ENCODE results near the gene AP2A2.
A peak's percentile ranks its signal among the peaks of the same experiment; 100 is the strongest.

Gene AP2A2

DNA sequence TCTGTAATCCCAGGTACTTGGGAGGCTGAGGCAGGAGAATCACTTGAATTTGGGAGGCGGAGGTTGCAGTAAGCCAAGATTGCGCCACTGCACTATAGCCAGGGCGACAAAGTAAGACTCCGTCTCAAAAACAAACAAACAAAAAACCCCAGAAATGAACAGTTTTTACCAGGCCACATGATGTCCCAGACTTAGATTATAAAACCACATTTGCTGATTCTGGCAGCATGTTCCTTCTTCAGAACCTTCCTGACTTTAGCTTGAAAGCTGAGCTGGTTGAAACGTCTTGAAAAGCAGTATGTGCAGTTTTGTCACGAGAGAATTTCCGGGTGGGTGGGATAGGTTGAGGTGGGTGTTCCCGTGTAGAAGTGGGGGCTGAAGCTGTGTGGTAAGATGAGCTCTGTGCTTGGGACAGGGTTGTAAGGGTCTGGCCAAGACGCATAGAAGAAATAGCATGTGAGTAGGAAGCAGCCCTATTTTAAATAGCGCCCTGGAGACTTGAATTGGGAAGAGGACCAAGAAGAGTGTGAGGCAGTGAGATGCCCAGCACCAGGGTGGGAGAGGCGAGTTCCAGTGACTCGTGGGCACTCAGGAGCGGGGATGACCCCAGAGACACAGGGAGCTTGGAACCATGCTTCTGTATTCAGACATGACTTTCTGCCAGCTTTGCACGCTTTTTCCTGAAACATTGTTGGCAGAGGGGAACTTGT lies 7.6 kb downstream of the AP2A2 start:
- TF ChIP-seq, protein P1, sequence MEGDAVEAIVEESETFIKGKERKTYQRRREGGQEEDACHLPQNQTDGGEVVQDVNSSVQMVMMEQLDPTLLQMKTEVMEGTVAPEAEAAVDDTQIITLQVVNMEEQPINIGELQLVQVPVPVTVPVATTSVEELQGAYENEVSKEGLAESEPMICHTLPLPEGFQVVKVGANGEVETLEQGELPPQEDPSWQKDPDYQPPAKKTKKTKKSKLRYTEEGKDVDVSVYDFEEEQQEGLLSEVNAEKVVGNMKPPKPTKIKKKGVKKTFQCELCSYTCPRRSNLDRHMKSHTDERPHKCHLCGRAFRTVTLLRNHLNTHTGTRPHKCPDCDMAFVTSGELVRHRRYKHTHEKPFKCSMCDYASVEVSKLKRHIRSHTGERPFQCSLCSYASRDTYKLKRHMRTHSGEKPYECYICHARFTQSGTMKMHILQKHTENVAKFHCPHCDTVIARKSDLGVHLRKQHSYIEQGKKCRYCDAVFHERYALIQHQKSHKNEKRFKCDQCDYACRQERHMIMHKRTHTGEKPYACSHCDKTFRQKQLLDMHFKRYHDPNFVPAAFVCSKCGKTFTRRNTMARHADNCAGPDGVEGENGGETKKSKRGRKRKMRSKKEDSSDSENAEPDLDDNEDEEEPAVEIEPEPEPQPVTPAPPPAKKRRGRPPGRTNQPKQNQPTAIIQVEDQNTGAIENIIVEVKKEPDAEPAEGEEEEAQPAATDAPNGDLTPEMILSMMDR (IDR thresholded peaks at IDR 0.05; ENCODE audit: low read depth, low read length, missing control alignments): no peak
- no peaks in the 10 kb centered on the region for H3K27me3 ChIP-seq (replicated peaks)
- in situ Hi-C loops (cut with HindIII; ENCODE audit: low pct_ligation_motif_present, low sequenced_read_pairs): no loop called here
- DNase-seq: peak; percentile 38
- no peaks in the 10 kb centered on the region for H3K36me3 ChIP-seq (replicated peaks)
- no peak overlapping the region for H3K4me3 ChIP-seq (ENCODE audit: low read depth, low read length)
- H3K27ac ChIP-seq: no peak overlapping the region

DNA sequence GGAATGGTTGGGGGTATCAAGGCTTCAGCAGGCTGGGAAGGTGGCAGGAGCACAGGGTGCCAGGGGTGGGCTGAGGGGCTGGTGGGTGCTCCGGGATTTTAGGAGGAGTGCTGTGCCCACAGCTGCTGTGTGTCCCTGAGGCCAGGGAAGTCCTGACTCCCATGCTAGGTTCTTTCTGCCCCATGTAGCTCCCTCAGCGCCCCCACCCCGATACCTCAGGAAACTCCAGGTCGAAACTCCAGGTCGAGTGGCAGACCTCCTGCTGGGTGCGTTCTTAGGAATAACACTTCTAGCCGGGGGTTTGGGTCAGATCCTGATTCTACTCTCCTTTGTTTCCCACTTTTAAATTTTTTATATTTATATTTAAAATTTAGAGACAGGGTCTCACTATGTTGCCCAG lies 8.3 kb downstream of the AP2A2 start:
- Histone ChIP-seq H3K4me3 (ENCODE audit: low read depth, low read length) (no peak overlapping the region), H3K36me3 (replicated peaks) (no peaks in the 10 kb centered on the region), H3K27me3 (replicated peaks) (no peaks in the 10 kb centered on the region), H3K27ac (no peak overlapping the region)
- TF ChIP-seq, protein P1 (IDR thresholded peaks at IDR 0.05; ENCODE audit: low read depth, low read length, missing control alignments): no peak
- no peak for DNase-seq
- in situ Hi-C loops (cut with HindIII; ENCODE audit: low pct_ligation_motif_present, low sequenced_read_pairs): no loop called here

DNA sequence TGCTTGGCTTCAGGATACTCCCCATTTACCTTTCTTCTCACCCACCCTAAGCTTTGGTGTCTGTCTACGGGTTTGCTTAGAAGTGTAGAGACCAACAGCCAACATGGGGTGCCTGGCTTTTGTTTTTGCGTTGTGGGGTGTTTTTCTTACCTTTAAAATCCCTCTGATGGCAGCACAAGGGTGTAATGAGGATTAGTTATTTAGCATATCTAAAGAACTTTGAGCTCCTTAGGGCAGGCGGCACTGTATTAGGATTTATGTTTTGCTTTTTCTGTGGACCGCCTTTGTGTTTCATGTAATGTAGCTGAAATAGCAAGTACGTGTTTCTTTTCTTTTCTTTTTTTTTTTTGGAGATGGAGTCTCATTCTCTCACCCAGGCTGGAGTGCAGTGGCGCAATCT lies 8.9 kb downstream of the AP2A2 start:
- in situ Hi-C loops (cut with HindIII; ENCODE audit: low pct_ligation_motif_present, low sequenced_read_pairs): no loop called here
- H3K27ac ChIP-seq: no peak overlapping the region
- H3K36me3 ChIP-seq (replicated peaks): no peaks in the 10 kb centered on the region
- DNase-seq: no peak
- TF ChIP-seq, protein P1 (IDR thresholded peaks at IDR 0.05; ENCODE audit: low read depth, low read length, missing control alignments): no peak
- H3K27me3 ChIP-seq (replicated peaks): no peaks in the 10 kb centered on the region
- H3K4me3 ChIP-seq (ENCODE audit: low read depth, low read length): no peak overlapping the region

DNA sequence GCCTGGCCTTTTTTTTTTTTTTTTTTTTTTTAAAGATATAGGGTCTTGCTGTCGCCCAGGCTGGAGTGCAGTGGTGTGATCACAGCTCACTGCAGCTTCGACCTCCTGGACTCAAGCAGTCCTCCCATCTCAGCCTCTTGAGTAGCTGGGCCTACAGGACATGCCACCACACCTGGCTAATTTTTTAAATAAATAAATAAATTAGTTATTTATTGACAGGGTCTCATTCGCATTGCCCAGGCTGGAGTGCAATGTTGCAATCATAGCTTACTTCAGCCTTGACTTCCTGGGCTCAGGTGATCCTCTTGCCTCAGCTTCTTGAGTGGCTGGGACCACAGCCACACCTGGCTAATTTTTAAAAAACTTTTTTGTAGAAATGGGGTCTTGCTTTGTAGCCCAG lies 10.5 kb downstream of the AP2A2 start:
- Histone ChIP-seq H3K27me3 (replicated peaks) (no peaks in the 10 kb centered on the region), H3K4me3 (ENCODE audit: low read depth, low read length) (no peak overlapping the region), H3K36me3 (replicated peaks) (no peaks in the 10 kb centered on the region), H3K27ac (no peak overlapping the region)
- in situ Hi-C loops (cut with HindIII; ENCODE audit: low pct_ligation_motif_present, low sequenced_read_pairs): no loop called here
- DNase-seq: no peak
- TF ChIP-seq, protein P1 (IDR thresholded peaks at IDR 0.05; ENCODE audit: low read depth, low read length, missing control alignments): no peak

DNA sequence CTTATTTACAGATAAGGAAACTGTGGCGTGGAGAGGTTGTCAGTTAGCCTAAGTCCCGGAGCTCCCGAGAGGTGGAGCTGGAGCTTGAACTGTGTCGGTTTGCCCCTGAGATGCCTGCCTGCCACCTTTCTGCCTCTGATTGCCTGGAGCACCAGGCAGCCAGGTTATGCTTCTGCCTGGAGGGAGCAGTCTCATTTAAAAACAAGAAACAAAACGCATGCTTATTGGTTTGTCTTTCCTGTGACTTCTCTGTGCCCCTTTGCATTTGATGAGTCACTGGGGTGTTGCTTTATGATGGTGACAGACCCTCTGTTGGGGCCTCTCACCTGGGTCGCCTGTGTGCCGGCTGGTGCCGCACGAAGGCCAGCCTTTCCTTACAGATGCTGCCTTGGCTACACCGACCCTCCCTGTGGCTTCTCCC lies 12.2 kb downstream of the AP2A2 start:
- Histone ChIP-seq H3K36me3 (replicated peaks) (no peaks in the 10 kb centered on the region), H3K27ac (no peak overlapping the region), H3K27me3 (replicated peaks) (no peaks in the 10 kb centered on the region), H3K4me3 (ENCODE audit: low read depth, low read length) (no peak overlapping the region)
- in situ Hi-C loops (cut with HindIII; ENCODE audit: low pct_ligation_motif_present, low sequenced_read_pairs): no loop called here
- no peak for DNase-seq
- TF ChIP-seq, protein P1 (IDR thresholded peaks at IDR 0.05; ENCODE audit: low read depth, low read length, missing control alignments): no peak
